Ovary (tissue), 3 donors: ENCODE data around the gene RSL1D1.

ENCODE experiments used
- CTCF ChIP-seq, 3 donors: fragments of 450-650 bp in 2 of 3; fragments of 200-600 bp in 1 of 3; IDR thresholded peaks; one replicate each; pipeline versions ENCODE4 v1.5.1 to v1.8.0; 2016 to 2022; ENCODE audit warnings: antibody characterized with exemption in 3 of 3, mild to moderate bottlenecking in 1 of 3
- EP300 ChIP-seq: sonication (generic); formaldehyde crosslinking; IDR thresholded peaks from one replicate; pipeline ENCODE4 v1.6.1; 2017; ENCODE audit warnings: antibody characterized with exemption
- POLR2A ChIP-seq: fragments of 450-650 bp; IDR thresholded peaks from one replicate; pipeline ENCODE4 v1.6.1; 2017; ENCODE audit warnings: antibody characterized with exemption, mild to moderate bottlenecking, moderate library complexity
- donor health status: DM: no; HTN: no; CAD: no.

GRCh38 chr16:11851294-11852091 is at the start of gene RSL1D1:
- TF ChIP-seq EP300 (no peak), CTCF (IDR thresholded peaks at IDR 0.05) (no peak), POLR2A (peak; percentile 79)
